ENCODE results near the gene PPP4R3A. TPM values are rescaled to one million over a fixed set of nuclear protein-coding genes. Genes with fewer than 3 reads are reported as not detected.

Gene PPP4R3A
- total and polyA plus RNA-seq, 2 of the 4 experiments (the other 2 are of a cell fraction) = 28.2 to 28.9 TPM

DNA sequence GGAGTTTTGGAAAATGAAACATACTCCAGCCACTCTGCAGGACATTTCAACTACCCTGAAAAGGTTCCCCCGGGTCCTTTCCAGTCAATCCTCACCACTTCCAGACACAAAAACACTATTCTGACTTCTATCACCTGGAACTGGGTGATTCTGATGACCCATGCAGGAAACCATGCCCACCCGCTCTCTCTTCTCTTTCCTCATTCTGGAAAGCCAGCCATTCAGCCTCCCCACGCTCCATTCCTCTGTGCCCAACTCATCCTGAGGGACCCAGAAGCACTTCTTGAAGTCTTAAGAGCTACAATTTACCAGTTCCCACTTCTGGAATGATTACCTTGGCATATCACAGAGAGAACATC lies 95.7 kb downstream of the PPP4R3A start:
- H3K4me1 ChIP-seq (ENCODE audit: control insufficient read depth, insufficient read depth, low read length) = no peaks in the 10 kb centered on the region
- no peak overlapping the region for H3K4me3 ChIP-seq (ENCODE audit: insufficient read depth, low read depth, low read length)
- H3K79me1 ChIP-seq (ENCODE audit: low read depth in 1 of 2, low read length in 2 of 2) = no peaks in the 10 kb centered on the region
- H3K9me3 ChIP-seq (ENCODE audit: control insufficient read depth, insufficient read depth, low read length) = no peaks in the 10 kb centered on the region
- TF ChIP-seq, protein P1, sequence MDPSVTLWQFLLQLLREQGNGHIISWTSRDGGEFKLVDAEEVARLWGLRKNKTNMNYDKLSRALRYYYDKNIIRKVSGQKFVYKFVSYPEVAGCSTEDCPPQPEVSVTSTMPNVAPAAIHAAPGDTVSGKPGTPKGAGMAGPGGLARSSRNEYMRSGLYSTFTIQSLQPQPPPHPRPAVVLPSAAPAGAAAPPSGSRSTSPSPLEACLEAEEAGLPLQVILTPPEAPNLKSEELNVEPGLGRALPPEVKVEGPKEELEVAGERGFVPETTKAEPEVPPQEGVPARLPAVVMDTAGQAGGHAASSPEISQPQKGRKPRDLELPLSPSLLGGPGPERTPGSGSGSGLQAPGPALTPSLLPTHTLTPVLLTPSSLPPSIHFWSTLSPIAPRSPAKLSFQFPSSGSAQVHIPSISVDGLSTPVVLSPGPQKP (IDR thresholded peaks at IDR 0.05; ENCODE audit: borderline replicate concordance, low read depth, low read length) = no peak
- no peak for TF ChIP-seq MAFK (IDR thresholded peaks at IDR 0.05; ENCODE audit: low read depth, low read length)
- TF ChIP-seq MXI1 (IDR thresholded peaks at IDR 0.05; ENCODE audit: borderline replicate concordance, low read depth, low read length) = no peak
- no peak for TF ChIP-seq NFE2L2 (IDR thresholded peaks at IDR 0.05; ENCODE audit: low read depth, low read length)
- TF ChIP-seq CHD1 (IDR thresholded peaks at IDR 0.05; ENCODE audit: low read depth, low read length) = no peak
- TF ChIP-seq, protein P2, sequence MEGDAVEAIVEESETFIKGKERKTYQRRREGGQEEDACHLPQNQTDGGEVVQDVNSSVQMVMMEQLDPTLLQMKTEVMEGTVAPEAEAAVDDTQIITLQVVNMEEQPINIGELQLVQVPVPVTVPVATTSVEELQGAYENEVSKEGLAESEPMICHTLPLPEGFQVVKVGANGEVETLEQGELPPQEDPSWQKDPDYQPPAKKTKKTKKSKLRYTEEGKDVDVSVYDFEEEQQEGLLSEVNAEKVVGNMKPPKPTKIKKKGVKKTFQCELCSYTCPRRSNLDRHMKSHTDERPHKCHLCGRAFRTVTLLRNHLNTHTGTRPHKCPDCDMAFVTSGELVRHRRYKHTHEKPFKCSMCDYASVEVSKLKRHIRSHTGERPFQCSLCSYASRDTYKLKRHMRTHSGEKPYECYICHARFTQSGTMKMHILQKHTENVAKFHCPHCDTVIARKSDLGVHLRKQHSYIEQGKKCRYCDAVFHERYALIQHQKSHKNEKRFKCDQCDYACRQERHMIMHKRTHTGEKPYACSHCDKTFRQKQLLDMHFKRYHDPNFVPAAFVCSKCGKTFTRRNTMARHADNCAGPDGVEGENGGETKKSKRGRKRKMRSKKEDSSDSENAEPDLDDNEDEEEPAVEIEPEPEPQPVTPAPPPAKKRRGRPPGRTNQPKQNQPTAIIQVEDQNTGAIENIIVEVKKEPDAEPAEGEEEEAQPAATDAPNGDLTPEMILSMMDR (conservative IDR thresholded peaks at IDR 0.05; ENCODE audit: low read depth, low read length) = no peak
- TF ChIP-seq SMC3 (IDR thresholded peaks at IDR 0.05; ENCODE audit: low read depth, low read length) = no peak
- TF ChIP-seq RCOR1 (IDR thresholded peaks at IDR 0.05; ENCODE audit: insufficient replicate concordance, low read length) = no peak
- no peak for TF ChIP-seq BHLHE40 (IDR thresholded peaks at IDR 0.05; ENCODE audit: low read depth, low read length)
- TF ChIP-seq, protein P3, sequence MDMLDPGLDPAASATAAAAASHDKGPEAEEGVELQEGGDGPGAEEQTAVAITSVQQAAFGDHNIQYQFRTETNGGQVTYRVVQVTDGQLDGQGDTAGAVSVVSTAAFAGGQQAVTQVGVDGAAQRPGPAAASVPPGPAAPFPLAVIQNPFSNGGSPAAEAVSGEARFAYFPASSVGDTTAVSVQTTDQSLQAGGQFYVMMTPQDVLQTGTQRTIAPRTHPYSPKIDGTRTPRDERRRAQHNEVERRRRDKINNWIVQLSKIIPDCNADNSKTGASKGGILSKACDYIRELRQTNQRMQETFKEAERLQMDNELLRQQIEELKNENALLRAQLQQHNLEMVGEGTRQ (IDR thresholded peaks at IDR 0.05; ENCODE audit: low read depth, low read length) = no peak
- TF ChIP-seq RFX5 (IDR thresholded peaks at IDR 0.05; ENCODE audit: low read depth, low read length) = no peak
- no peak for TF ChIP-seq CEBPB (IDR thresholded peaks at IDR 0.05; ENCODE audit: low read depth, low read length)
- TF ChIP-seq MAZ (IDR thresholded peaks at IDR 0.05; ENCODE audit: borderline replicate concordance, low read depth, low read length) = no peak
- no peak for TF ChIP-seq FOS (IDR thresholded peaks at IDR 0.05; ENCODE audit: low read depth, low read length)
- no peak for TF ChIP-seq POLR2A (IDR thresholded peaks at IDR 0.05; ENCODE audit: low read depth, low read length)
- TF ChIP-seq RAD21 (IDR thresholded peaks at IDR 0.05; ENCODE audit: low read length) = no peak
- no TSS peak for BruUV-seq (replicated peaks)
- 69% methylated on average over 3 of the region's 3 CpGs; no CpG with 5 or more reads in 1 of the 2 experiments for WGBS, 2 experiments (ENCODE audit: extremely low coverage in 2 of 2, insufficient read length in 1 of 2)
- H3K18ac ChIP-seq (ENCODE audit: low read depth, low read length) = no peak overlapping the region
- no peak overlapping the region for H3K27ac ChIP-seq (ENCODE audit: insufficient read depth, low read length)
- no peak overlapping the region for H3K14ac ChIP-seq (replicated peaks; ENCODE audit: low read depth, low read length)
- no peak overlapping the region for H3K9ac ChIP-seq (ENCODE audit: low read depth, low read length)
- no peak overlapping the region for H4K91ac ChIP-seq (ENCODE audit: insufficient read depth, low read depth, low read length)
- CTCF ChIA-PET = interaction anchor here (1.4 kb wide), 1 partner anchor 9 kb away, joined by 4 read pairs; no protein-coding TSS in a partner anchor
- H3K36me3 ChIP-seq (ENCODE audit: control insufficient read depth, insufficient read depth, low read length) = no peaks in the 10 kb centered on the region
- no peak overlapping the region for H2BK5ac ChIP-seq (ENCODE audit: low read depth, low read length, poor library complexity, severe bottlenecking)
- no peak overlapping the region for H2BK120ac ChIP-seq (ENCODE audit: low read depth, low read length)
- H2AK5ac ChIP-seq (ENCODE audit: low read depth, low read length) = no peak overlapping the region
- H4K8ac ChIP-seq (ENCODE audit: low read depth in 2 of 2, low read length in 2 of 2) = no peak overlapping the region
- H3K4ac ChIP-seq (ENCODE audit: low read depth, low read length) = no peak overlapping the region
- no peak overlapping the region for H4K5ac ChIP-seq (ENCODE audit: low read depth, low read length)
- DNase-seq = no peak
- H3K4me2 ChIP-seq (ENCODE audit: low read depth, low read length) = no peak overlapping the region
- H4K20me1 ChIP-seq (ENCODE audit: insufficient read depth, low read length) = no peaks in the 10 kb centered on the region
- intact Hi-C loops (cut with micrococcal nuclease) = no loop called here
- in situ Hi-C loops (cut with MboI; ENCODE audit: low sequenced_read_pairs) = no loop called here
- POLR2A ChIA-PET (ENCODE audit: unreplicated experiment) = no interaction called here
- no peak for ATAC-seq (ENCODE audit: low read depth)
- no peaks in the 10 kb centered on the region for H3K9me1 ChIP-seq (ENCODE audit: insufficient read depth, low read length)
- H3K56ac ChIP-seq (ENCODE audit: extremely low read depth, insufficient read depth, low read length) = no peak overlapping the region
- H2AK9ac ChIP-seq (replicated peaks; ENCODE audit: low read depth, low read length, poor library complexity) = no peak overlapping the region
- dilution Hi-C loops (cut with HindIII; ENCODE audit: low sequenced_read_pairs, unreplicated experiment) = no loop called here
- H3K23ac ChIP-seq (ENCODE audit: low read depth, low read length) = no peak overlapping the region
- no peak overlapping the region for H2BK15ac ChIP-seq (ENCODE audit: low read depth, low read length)
- no peak overlapping the region for H2BK20ac ChIP-seq (ENCODE audit: low read depth, low read length)
- H2AFZ ChIP-seq (replicated peaks; ENCODE audit: low read length, poor library complexity) = no peak overlapping the region
- peaks cover 46% of the 10 kb centered on the region for H3K27me3 ChIP-seq (ENCODE audit: control insufficient read depth, insufficient read depth, low read length)

Measured in IMR-90 (cell line).